ENCODE data around the gene RNF181. TPM values are rescaled to one million over a fixed set of nuclear protein-coding genes. Genes with fewer than 3 reads are reported as not detected.

The RNF181 gene
- total and polyA plus RNA-seq, 2 of the 13 experiments (the other 11 are each of a cell fraction or from before 2014, with no cell fraction given), result 224 to 578 TPM

DNA sequence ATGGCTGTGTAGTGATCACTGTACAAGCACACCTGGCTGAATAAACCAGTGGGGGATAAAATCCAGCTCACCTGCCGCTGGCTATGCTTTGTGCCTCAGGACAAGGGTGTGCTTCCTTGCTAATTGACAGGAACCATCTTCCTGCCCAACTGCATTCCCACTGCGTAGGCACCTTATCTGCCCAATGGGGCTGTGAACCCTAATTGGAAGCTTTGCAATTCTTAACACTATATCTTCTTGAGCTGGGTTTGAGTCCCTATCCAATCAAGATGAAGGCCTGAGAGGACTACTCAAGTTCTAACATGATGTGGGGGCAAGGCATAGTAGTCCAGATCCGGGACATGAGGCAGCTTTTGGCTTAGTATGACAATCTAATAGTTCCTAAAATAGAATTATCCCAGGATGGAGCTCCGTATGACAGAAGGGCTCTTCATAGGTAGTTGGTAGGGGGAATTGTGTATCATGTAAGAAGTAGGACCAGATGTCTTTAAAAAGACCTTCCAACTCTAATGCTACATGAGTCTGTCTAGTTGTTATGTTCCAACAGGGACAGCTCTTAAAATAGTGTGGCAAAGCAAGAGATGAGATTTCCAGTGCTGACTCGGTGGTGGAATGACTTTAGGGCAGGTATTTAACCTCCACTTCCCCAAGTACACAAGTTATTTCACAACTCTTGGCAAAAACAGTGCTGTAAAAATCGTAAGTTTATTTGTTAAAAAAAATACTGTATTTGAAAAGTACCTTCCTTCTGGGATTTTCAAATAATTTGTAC is 9.2 kb downstream of the RNF181 start:
- ChIA-PET POLR2A (interaction anchor here (0.7 to 25.9 kb wide), 8 partner anchors 11 to 185 kb away, joined by 3 to 795 read pairs (median 48); partner anchors contain the start of genes GGCX, MAT2A, RNF181 and SH2D6), CTCF (ENCODE audit: low intra/inter-chr PET ratio, low total read pairs) (no interaction called here)
- intact Hi-C loops (cut with micrococcal nuclease; ENCODE audit: unreplicated experiment) (no loop called here), in situ Hi-C loops (cut with HindIII; ENCODE audit: extremely low pct_ligation_motif_present, low pct_unique_long_range_greater_than_20kb) (no loop called here)
- Histone ChIP-seq H3K27ac (ENCODE audit: extremely low read length, insufficient read depth, low read length) (peak overlapping the region; percentile 26), H3K4me1 (ENCODE audit: insufficient read depth, low read length) (peaks cover 79% of the 10 kb centered on the region), H3K9me3 (ENCODE audit: low read length) (no peaks in the 10 kb centered on the region), H4K20me1 (ENCODE audit: insufficient read depth, low read length) (no peaks in the 10 kb centered on the region), H3K9ac (ENCODE audit: insufficient read depth, low read depth, low read length) (peak overlapping the region; percentile 31; the same call in 1 of the 2 replicates), H3K79me2 (ENCODE audit: insufficient read depth, low read length) (peaks cover 34% of the 10 kb centered on the region), H3K27me3 (ENCODE audit: control insufficient read depth in 1 of 2, insufficient read depth in 2 of 2, low read length in 2 of 2) (no peaks in the 10 kb centered on the region; a peak in 1 of 5 replicates), H2AFZ (ENCODE audit: low read length) (no peak overlapping the region), H3K4me2 (ENCODE audit: low read depth, low read length) (peak overlapping the region; percentile 86), H3K36me3 (replicated peaks in 1 of 2; ENCODE audit: control insufficient read depth in 1 of 2, insufficient read depth in 2 of 2, low read length in 2 of 2) (peaks cover 14 to 33% of the 10 kb centered on the region in 2 experiments), H3K4me3 (replicated peaks in 1 of 3; ENCODE audit: insufficient read depth in 1 of 3, low read depth in 2 of 3, low read length in 3 of 3) (peak overlapping the region in 1 of 3 experiments; percentile 24; a peak in 1 of 6 replicates)
- ATAC-seq (no peak), FAIRE-seq (no peak), DNase-seq (ENCODE audit: low spot score) (no peak)
- BruUV-seq (replicated peaks), result no TSS peak
- 71% methylated on average over 6 of the region's 6 CpGs for WGBS (ENCODE audit: low lambda C conversion rate)
- TF ChIP-seq CEBPG (CRISPR knock-in tag; IDR thresholded peaks at IDR 0.05), result peak; percentile 38; the same call in 1 of the 2 replicates
- TF ChIP-seq MED8 (CRISPR knock-in tag; IDR thresholded peaks at IDR 0.05; ENCODE audit: insufficient replicate concordance), result no peak
- no peak for TF ChIP-seq NR2F6 (IDR thresholded peaks at IDR 0.05)
- TF ChIP-seq NR2F6 (CRISPR knock-in tag; IDR thresholded peaks at IDR 0.05), result 0 out of 2 replicates have a peak, but pooled peaks have one; percentile 19
- 0 out of 2 replicates have a peak, but pooled peaks have one; percentile 5 for TF ChIP-seq ARID4A (CRISPR knock-in tag; IDR thresholded peaks at IDR 0.05; ENCODE audit: borderline replicate concordance)
- 0 out of 2 replicates have a peak, but pooled peaks have one; percentile 10 for TF ChIP-seq ZNF816 (CRISPR knock-in tag; IDR thresholded peaks at IDR 0.05; ENCODE audit: borderline replicate concordance)
- TF ChIP-seq ZBTB14 (CRISPR knock-in tag; IDR thresholded peaks at IDR 0.05), result no peak
- 0 out of 2 replicates have a peak, but pooled peaks have one; percentile 2 for TF ChIP-seq FOXA3 (CRISPR knock-in tag; IDR thresholded peaks at IDR 0.05)
- peak; percentile 51; the same call in 1 of the 2 replicates for TF ChIP-seq SAFB2 (CRISPR knock-in tag; IDR thresholded peaks at IDR 0.05; ENCODE audit: borderline replicate concordance, low read depth)
- peak; percentile 30; the same call in 1 of the 2 replicates for TF ChIP-seq UBTF (CRISPR knock-in tag; IDR thresholded peaks at IDR 0.05)
- TF ChIP-seq ZBTB1 (CRISPR knock-in tag; IDR thresholded peaks at IDR 0.05; ENCODE audit: borderline replicate concordance), result no peak
- TF ChIP-seq ELF3 (CRISPR knock-in tag; IDR thresholded peaks at IDR 0.05), result 0 out of 2 replicates have a peak, but pooled peaks have one; percentile 14
- TF ChIP-seq SP2 (CRISPR knock-in tag; IDR thresholded peaks at IDR 0.05), result no peak
- TF ChIP-seq FOXA1 (IDR thresholded peaks at IDR 0.05), result no peak
- no peak for TF ChIP-seq FOXA1 (CRISPR knock-in tag; IDR thresholded peaks at IDR 0.05)
- no peak for TF ChIP-seq CCAR2 (optimal IDR thresholded peaks at IDR 0.05; ENCODE audit: low read depth, low read length)
- peak; percentile 56; the same call in 1 of the 2 replicates for TF ChIP-seq CEBPB (IDR thresholded peaks at IDR 0.05; ENCODE audit: borderline replicate concordance, low read depth, low read length)
